Stimulated activated CD4-positive, alpha-beta T cell treated with anti-CD3 and anti-CD28 coated beads, Interleukin-2, amount 100 ng/mL, for 24 hours (primary cell): ENCODE results near the gene RPL38.
"Not testable (repeated sequence)": the region's sequence is repeated elsewhere in the genome, so short reads cannot be mapped to it uniquely, and the experiment has no call there.

Experiments used
- DNase-seq, 2 donors: peaks; one replicate each; pipeline ENCODE4 v3.0.0-alpha.2; 2020

Gene RPL38

DNA sequence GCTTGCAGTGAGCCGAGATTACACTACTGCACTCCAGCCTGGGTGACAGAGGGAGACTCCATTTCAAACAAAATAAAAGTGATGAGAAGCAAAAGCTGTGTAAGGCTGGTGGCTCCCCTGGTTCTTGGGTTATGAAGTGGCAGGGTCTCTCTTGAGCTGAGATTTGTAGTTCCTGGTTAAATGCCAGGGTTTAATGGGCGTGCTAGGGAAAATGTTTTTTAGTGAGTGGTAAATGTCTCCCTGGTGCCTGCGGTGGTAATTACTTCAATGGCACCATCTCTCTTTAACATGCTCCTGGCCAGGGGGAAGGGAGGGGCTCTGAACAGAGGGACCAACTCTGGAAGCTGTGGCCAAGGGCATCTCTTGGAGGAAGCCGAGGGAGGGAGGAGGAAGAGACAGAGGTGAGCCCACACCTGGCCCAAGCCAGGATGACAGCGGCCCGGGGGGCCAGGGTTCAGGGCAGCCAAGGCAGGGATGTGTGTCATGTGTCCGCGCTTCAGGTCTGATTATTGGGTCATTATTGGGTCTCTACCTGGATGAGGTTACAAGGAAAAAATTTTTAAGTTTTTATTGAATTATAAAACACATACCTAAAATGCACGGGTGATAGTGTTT lies 17.8 kb upstream of the RPL38 start:
- DNase-seq, result no peak

DNA sequence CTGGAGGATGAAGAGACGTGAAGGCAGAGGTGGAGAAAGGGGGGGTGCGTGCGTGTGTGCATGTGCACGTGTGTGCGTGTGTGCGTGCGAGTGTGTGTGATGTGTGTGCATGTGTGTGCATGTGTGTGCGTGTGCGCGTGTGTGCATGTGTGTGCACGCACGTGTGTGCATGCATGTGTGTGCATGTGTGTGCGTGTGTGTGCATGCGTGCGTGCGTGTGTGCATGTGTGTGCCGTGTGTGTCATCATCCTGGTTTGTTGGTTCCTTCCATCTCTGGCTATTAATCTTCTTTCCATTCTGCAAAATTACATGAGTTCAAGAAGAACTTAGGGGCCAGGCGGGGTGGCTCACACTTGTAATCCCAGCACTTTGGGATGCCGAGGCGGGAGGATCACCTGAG lies 17.0 kb upstream of the RPL38 start:
- DNase-seq, result no peak

DNA sequence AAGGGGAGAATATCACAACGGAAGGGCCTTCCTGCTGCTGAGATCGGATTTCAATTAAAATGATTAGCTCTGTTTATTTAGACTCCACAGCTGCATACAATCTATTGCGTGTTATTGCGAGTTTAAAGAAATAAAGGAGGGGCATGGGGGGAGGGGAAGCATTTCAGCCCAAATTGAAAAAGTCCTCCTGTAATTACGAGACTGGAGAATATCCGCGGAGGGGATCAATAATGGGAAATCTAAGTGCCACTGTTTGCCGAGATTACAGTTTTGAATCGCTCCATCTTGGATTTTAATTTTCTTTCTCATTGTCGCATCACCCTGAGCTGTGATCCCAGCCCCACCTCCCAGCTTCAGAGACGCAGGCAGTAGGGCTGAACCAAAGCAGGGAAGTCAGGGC lies 15.7 kb upstream of the RPL38 start:
- DNase-seq, result no peak

DNA sequence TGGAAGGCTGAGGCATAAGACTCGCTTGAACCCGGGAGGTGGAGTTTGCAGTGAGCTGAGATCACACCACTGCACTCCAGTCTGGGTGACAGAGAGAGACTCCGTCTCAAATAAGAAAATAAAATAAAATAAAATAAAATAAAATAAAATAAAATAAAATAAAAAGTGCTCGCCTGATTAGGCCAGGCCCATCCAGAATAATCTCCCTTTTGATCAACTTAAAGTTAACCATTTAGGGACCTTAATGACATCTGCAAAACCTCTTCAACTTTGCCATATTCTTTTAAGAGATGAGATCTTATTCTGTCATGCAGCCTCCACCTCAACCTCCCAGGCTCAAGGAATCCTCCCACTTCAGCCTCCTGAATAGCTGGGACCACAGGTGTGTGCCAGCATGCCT lies 14.8 kb upstream of the RPL38 start:
- DNase-seq, result not testable (repeated sequence)

DNA sequence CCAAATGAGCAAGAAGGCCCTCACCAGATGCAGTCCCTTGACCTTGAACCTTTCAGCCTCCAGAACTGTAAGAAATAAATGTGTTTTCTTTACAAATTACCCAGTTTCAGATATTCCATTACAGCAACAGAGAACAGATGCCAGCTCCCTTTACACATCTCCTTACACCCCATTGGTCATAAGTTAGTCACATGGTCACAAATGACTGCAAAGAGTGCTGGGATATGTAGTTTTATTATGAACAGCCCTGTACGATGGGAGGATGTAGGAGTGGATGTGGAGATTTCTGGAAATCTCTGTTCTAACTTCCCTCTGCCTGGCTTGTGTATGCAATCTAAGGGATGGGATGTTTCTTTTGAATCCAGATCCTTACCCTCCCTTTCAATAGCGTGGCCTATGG lies 13.3 kb upstream of the RPL38 start:
- no peak for DNase-seq

DNA sequence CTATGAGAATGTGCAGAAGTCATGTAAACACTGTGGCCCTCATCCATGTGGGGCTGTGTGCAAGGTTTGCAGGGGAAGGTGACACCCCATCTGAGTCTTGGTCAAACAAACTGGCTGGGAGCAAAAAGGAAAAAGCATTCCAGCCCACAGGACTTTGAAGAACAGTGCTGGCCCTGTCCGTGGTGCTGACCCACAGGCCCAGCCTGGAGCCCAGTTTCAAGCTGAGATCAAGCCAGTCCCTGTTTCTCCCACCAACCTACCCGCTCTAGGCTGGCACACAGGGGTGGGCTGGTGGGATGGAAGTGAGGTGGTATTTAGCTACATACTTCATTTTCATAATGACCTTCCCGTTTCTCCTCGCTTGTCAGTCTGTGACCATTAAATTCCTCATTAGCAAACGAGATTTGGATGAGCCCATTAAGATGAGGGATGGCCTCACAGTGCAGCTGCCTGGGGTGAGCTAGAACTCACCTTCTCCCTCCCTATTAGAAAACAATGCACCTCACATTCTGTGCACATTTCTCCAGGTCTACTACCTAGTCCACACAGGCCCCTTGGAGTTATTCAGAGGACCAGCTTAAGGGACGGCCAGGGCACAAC lies 12.6 kb upstream of the RPL38 start:
- DNase-seq, result no peak

DNA sequence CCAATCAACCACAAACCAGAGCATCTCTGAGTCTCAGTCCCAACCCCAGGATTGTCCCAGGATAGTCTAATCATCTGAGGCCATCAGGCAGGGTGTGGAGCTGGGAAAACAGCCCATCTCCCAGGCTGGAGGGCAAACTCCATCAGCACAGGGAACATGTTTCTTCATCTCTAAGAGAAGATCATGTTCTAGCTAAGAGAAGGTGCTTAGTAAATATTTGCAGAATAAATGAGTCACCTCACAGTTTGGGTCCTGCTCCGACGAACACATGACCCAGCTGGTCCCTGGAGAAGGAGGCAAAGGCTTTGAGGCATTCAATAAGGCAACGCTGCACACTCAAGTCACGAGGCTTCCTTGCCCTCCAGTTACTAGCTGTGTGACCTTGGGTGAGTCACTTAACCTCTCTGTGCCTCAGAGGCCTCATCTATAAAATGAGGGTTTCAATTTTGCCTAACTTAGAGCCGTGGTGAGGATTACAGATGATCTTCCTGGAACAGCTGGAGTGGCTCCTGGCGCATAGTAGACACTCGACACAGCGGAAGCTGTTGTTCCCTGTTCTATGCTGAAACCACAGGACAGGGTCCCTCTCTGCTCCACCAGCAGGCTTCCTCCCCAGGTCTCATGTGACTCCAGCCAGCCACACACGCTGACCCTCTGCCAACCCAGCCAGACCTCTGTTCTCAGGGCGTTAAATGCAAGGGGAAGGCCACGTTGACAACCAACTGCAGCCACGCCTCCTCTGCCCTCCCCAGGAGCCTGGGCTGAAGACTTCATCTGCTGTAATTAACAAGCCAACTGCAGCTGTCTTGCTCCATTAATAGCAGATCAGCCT lies 10.3 kb upstream of the RPL38 start:
- no peak for DNase-seq

DNA sequence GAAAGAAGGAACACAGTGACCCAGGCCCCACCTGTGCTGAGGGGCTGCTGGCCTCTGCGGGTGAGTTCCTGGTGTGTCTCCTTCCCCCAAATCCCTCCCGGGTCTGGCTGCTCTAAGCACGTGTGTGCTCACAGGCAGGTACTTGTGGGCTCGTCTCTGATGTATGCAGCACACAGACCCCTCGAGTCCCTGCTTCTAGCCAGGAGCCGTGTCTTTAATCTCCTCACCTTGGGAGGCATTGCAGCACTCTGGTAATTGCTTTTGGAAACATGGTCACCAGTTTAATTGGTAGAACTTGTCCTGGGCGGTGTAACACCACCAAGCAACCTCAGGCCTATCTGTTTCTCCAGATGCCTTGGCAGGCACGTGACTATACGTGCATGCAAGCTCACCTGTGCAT lies 8.8 kb upstream of the RPL38 start:
- no peak for DNase-seq

DNA sequence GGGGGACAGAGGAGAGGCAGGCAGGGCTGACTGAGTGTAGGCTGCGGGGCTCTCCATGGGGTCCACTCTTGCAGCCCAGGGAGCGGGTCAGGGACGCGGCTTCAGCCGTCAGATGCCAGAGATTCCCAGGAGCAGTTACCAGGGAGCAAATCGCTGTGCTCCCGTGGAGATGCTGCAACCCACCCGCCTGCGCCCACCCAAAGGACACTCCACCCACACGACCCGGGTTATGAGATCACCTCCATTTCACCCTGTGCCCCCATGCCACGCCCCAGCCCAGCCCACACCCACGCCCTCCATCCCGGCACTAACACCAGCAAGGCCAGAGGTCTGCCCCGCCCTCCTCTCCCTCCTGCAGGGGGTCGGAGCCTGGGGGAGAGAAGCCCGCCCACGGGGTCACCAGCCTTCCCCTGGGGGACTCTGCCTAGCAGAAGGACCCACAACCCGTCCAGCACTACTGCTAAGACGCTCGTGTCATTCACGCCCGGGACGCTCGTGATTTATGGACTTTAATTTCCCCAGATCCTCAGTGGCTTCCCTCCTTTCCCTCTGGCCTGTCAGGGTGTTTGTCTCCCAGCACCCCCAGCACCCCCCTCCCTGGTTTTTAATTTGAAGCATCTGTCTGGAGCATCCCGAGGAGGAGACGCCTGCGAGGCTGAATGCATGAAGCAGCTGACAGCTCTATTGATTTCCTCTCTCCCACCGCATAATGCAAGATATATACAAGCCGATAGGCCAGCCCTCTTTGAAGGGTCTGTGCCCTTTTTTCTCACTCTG lies 6.7 kb upstream of the RPL38 start:
- DNase-seq, result no peak

DNA sequence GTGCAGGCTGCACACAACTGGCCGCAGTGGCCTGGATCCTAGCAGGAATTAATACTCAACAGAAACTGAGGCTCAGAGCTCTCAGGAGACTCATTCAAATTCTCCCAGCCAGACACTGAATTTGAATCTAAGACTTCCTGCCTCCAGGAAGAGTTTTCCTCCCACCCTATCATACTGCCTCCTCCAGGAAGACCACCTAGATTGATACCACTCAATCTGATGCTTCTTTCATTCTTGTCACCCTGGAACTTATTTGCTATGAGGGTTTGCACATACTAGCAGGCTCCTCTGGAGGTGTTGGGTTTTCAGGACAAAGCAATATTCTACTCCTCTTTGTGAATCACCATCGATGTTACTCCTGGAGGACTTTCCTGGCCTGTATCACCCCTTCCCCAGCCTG lies 5.7 kb upstream of the RPL38 start:
- no peak for DNase-seq

DNA sequence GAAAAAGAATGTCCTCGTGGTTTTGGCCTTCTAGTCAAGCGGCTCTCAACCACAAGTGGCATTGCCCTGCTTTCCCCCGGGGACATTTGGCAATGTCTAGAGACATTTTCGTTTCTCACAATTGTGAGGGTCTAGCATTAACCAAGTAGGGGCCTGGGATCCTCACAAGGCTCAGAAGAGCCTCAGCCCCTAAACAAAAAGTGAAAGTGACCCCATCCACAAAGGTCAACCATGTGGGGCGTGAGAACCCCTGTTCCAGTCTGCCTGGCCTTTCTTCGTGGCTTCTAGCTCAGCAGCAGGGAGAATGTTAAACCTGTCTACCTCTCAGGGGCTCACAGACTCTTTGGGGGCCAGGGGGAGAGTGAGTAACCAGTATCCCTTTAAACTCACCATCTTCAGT lies 4.8 kb upstream of the RPL38 start:
- no peak for DNase-seq

DNA sequence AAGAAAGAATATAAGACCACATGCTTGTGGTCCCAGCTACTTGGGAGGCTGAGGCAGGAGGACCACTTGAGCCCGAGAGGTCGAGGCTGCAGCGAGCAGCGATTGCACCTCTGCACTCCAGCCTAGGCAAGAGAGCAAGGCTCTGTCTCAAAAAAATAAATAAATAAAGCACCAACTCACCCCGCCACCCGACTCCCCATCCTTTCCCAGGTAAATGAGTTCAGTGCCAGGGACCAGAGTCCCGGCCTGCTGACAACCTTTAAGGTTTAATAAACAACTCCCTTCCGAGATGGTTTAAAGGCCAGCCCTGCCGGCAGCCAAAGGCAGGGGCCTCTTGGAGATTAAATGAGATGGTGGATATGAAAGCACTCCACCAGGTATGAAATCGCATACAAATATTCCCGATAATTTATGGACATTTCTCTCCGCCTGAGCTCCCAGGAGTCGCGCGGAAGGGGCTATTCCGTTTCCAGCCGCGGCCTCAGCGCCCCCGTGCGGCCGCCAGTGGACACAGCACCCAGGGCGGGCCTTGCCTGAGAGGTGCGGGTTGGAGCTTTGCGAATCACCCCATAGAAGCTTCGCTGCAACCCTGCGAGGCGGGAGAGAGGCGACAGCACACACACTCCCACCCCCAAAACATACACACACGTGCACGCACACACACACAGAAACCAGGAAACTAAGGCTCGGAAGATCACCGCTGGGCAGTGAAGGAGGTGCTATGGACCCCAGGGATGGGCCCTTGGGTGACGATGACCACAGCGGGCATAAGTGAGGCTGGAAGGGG lies 4.0 kb upstream of the RPL38 start:
- DNase-seq, result peak; percentile 73 to 78

DNA sequence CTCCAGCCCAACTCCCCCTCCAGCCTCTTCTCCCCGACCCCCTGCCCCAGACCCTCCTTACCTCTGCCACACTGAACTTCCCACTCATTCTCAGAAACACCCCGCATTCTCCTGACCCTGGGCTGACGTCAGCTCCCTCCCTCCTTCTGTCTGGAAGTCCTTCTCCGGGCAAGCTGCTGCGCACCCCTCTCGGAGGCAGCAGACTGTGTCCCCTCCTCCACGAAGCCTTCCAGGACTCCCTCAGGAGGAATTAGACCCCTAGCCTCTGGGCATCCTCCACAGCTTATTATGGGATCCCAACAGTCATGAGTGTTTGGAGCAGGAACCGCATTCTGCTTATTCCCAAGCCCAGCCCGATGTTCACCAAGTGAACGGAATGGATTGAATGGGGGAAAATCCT lies 3.4 kb upstream of the RPL38 start:
- DNase-seq, result no peak

DNA sequence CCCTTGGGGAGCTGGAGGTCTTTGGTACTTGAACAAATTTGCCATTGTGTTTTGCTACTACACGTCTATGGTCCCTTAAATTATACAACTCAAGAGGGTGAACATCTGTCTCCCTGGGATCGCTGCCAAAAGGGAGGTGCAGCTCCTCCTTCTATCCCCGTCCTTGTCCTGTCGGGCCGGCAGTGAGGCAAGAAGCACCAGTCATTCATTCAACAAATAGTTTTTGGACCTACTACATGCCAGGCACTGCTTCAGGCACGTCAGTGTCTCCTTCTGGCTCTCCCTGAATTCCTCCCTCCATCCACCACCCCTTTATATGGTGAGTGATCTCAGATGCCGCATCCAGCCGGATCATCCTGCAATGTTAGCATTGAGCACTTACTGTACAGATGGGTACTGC lies 2.2 kb upstream of the RPL38 start:
- DNase-seq, result no peak

DNA sequence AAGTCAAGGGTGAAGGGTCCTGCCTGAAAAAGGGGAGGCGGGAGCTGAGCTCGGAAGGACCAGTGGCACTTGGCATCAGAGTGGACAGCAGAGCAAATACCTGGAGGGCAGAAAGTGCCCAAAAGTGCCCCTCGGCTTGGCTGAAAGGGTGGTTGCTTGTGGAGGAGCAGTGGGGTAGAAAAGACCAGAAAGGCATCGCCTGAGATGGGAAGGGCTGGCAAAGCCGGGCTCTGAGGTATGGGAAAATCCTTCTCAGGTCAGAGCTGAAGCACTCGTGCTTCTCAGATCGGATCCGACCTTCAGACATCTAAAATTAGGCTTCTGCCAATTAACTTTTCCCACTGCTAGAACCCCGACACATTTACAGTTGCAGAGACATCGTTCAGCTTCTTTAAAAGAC lies 1.5 kb upstream of the RPL38 start:
- no peak for DNase-seq

DNA sequence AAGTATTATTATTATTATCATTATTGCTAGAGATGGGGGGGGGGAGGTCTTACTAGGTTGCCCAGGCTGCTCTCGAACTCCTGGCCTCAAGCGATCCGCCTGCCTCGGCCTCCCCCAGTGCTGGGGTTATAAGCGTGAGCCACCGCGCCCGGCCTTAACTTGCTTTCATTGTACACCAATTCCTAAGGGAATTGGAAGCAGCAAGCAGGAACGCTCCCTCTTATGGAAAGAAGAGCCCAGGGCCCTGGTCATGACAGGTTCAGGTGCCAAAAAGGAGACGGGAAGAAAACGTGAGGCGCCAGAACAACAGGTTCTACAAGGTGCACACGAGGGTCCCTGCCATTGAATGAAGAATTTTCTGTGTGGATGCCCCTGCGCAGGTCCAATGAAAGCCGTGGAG lies 540 bp upstream of the RPL38 start:
- DNase-seq, result no peak

DNA sequence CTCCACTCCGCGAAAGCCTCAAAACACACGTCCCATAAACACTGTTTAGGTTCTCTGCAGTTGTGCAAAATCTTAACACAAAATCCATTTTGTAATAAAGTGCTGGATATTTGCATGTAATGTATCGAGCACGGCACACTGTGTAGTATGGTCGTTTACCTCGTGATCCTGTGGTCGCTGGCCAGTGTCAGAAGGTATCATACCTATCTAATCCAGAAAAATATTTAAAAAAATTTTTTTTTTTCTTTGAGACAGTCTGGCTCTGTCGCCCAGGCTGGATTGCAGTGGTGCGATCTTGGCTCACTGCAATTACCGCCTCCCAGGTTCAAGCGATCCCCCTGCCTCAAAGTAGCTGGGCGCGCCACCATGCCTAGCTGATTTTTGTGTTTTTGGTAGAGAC lies 996 bp downstream of the RPL38 start:
- DNase-seq, result peak in 1 of 2 donors; percentile 11

DNA sequence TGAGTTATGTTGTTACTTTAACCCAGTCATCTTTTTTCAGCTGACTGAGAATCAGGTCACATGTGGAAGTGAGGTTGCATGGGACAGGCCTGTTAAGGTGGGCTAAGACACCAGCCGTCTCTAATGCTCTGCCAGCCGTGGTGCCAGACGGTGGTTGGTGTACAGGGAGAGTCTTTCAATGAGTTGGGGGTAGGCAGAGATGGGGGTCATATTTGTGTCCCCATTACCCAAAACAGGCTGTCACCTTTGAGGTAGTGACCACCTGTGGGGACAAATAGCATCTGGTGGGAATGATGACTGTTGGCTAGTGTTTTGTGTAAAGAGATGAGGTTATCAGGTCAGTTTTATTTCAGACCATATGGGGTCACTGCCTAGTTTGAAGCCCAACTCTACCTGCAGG lies 1.8 kb downstream of the RPL38 start:
- no peak for DNase-seq

DNA sequence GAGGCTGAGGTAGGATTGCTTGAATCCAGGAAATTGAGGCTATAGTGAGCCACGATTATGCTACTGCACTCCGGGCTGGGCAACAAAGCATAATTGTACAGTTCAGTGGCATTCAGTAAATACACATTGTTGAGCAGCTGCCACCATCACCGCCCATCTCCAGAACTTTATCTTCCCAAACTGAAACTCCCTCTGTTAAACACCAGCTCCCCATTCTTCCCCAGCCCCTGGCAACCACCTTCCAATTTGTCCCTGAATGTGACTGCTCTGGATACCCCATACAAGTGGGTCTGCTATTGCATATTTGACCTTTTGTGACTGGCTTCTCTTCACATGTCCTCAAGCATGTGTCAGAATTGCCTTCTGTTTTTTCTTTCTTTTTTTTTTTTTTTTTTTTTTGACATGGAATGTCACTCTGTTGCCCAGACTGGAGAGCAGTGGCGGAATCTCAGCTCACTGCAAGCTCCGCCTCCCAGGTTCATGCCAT lies 2.9 kb downstream of the RPL38 start:
- no peak for DNase-seq

DNA sequence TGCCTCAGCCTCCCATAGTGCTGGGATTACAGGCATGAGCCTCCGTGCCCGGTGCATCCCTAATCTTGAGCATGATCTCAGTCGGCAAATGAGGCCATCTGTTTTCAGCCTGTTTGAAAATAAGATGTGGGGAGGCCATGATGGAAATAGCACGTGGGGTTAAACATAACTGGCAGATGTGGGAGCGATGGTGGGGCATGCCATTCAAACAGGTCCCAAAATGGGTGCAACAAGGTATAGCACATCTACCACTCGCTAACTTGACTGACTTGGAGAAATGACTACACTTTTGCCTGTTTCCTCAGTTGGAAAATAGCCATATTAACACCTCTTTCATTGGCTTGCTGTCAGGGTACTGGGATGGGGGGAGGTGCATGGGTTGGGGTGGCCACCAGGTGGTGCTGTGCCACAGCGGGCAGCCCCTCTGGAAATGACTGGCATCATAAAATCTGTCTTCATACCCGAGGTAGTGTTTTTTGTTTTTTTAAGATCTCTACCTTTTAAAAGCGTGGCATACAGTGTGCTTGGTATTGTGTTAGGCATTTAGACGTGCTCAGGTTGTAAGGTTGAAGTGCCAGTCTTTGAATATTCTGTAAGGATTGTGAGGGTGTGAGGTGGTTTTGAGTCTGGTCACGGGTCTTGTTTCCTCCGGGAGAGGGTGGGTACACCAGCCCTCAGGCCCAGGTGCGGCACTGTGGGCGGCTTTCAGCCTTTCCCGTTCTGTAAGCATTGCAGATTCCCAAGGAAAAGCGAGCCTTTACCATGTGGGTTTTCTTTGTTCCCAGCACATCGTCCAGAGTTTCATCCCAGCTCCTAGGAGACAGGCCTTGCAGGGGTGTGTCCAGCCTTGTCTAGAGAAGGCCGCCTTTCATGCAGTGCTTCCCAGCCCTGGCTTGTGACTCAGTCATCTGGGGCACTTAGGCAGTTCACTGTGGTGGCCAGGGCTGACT lies 7.0 kb downstream of the RPL38 start:
- DNase-seq, result peak; percentile 79 to 86

DNA sequence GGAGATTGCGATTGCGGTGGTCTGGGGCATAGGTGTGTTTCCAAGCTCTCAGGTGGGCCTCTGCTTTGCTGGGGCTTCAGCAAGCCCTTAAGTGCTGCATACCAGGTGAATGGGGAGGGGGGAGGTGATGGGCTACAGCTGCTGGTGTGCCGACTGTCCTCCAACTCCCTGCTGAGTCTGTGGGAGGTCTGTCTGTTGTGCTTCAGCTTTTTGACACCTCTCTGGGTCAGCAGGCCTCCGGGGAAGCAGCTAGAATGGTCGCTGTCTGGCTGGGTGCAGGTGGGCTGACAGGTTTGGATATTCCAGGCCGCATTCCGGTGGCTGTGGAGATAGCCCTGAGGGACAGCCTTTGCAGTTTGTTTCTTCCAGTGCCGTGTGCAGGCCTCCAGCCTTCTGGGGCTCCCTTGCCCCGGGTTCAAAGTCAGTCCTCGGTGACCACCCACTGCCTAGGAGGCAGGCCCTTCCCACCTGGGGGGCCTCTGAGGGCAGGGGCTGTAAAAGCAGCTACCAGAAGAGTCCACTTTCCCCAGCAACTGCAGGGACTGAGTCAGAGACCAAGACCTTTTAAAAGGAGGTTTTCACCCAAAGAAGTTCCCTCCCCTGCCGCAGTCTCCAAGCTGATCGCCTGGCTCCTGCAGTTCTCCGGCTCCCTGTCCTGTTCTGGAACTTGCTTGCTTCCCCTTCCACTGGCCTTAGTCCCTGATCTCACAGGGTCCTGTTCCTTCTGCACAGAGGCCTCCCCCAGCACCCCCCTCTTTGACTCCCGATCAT lies 7.8 kb downstream of the RPL38 start:
- peak in 1 of 2 donors; percentile 35 for DNase-seq
